Sigmoid colon (tissue), 7 donors: ENCODE results near the gene CCDC136. TPM values are rescaled to one million over a fixed set of nuclear protein-coding genes. Genes with fewer than 3 reads are reported as not detected.

ENCODE experiments used
- DNase-seq: peaks from one replicate; pipeline ENCODE4 v3.0.0-alpha.2; 2019
- H3K27ac ChIP-seq, 4 donors: fragments of 200-600 bp; sonication (generic); one replicate each; pipeline ENCODE4 v1.5.1; 2016 to 2019; ENCODE audit warnings: mild to moderate bottlenecking in 1 of 4
- H3K27me3 ChIP-seq, 3 donors: fragments of 200-600 bp; sonication (generic); one replicate each; pipeline ENCODE4 v1.5.1; 2019; ENCODE audit warnings: mild to moderate bottlenecking in 1 of 3
- H3K36me3 ChIP-seq, 4 donors: fragments of 200-600 bp; sonication (generic); one replicate each; pipeline ENCODE4 v1.5.1; 2016 to 2019
- H3K4me1 ChIP-seq, 4 donors: fragments of 200-600 bp; sonication (generic); one replicate each; pipeline ENCODE4 v1.5.1; 2017 to 2019
- H3K4me3 ChIP-seq, 4 donors: fragments of 200-600 bp; sonication (generic); one replicate each; pipeline ENCODE4 v1.5.1; 2017 to 2019; ENCODE audit warnings: mild to moderate bottlenecking in 2 of 4, moderate library complexity in 1 of 4
- H3K9me3 ChIP-seq, 4 donors: fragments of 200-600 bp in 3 of 4; sonication (generic) in 3 of 4; one replicate each; pipeline versions ENCODE4 v1.5.1 to v1.6.1; 2013 to 2019
- EP300 ChIP-seq, 4 donors: sonication (generic); formaldehyde crosslinking; IDR thresholded peaks; one replicate each; pipeline ENCODE4 v1.6.1; 2017; ENCODE audit warnings: antibody characterized with exemption in 4 of 4
- POLR2A ChIP-seq, 2 donors: fragments of 450-650 bp; IDR thresholded peaks; one replicate each; pipeline ENCODE4 v1.6.1; 2016; ENCODE audit warnings: antibody characterized with exemption in 2 of 2, mild to moderate bottlenecking in 2 of 2, moderate library complexity in 2 of 2
- POLR2AphosphoS5 ChIP-seq, 4 donors: sonication (generic); formaldehyde crosslinking; IDR thresholded peaks; one replicate each; pipeline ENCODE4 v1.6.1; 2017; ENCODE audit warnings: antibody characterized with exemption in 4 of 4
- WGBS, 2 donors: extraction: QIAGEN DNeasy Blood & Tissue Kit; methylation state at CpG; one replicate each; pipeline ENCODE4 v1.1.7; 2013; 5-methylcytosine and 5-hydroxymethylcytosine counted together
- intact Hi-C: fragments of 100-400 bp; cut with DNase I; formaldehyde crosslinking; loops from one replicate; pipeline ENCODE4 v1.15.1; 2023
- polyA plus RNA-seq, 3 donors: library from polyadenylated mRNA; stranded (reverse); fragments of 200-250 nt; gene quantifications; one replicate each; pipeline ENCODE4 v1.2.3, GENCODE V29; 2013
- small RNA-seq, 3 donors: library from RNA; depleted of rRNA; stranded (forward); fragments of <200 nt; gene quantifications; one replicate each; pipeline ENCODE3, GENCODE V24; 2016
- total RNA-seq, 4 donors: library from RNA; depleted of rRNA; stranded (reverse); fragments of >200 nt; gene quantifications; one replicate each; pipeline ENCODE4 v1.1.0, GENCODE V29; 2016
- TF ChIP-seq, protein P1 (sequence below), 4 experiments: fragments of 450-650 bp in 3 of 4; fragments of 200-600 bp in 1 of 4; IDR thresholded peaks; one replicate each; pipeline ENCODE4 v1.5.1; 2016 to 2019; ENCODE audit warnings: antibody characterized with exemption in 4 of 4, mild to moderate bottlenecking in 3 of 4, moderate library complexity in 2 of 4
- donor health status: healthy with polysubstance abuse.
- donor health status: Bipolar disorder and iron deficiency.
- donor health status: healthy.

The CCDC136 gene
- total and polyA plus RNA-seq, 7 donors, result 2.4 to 53.7 (median 21.7) TPM; not detected in 1

DNA sequence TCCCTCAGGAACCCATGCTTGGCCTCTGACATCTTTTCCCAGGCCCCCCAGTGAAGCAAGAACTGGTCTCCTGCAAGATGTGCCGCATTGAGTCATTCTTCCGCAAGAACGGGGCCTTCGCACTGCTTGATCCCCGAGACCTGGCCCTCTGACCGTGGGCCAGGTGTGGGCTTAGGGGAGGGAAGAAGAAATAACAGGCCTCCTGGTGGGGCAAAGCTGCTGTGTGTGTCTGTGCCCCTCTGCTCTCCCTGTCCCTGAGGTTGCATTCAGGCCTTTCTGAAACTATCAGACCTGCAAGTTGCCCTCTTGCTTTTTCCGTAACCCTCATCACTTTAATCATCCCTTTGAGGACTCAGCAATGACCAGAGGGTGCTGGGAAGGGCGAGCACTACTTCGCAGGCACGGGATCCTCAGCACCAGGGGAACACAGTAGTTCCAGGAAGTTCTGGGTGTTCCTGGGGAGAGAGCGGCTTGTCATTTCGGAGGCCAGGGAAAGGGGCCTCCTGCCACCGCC lies 76.9 kb downstream of the CCDC136 start:
- H3K36me3 ChIP-seq, result peaks cover 6 to 19% (median 10%) of the 10 kb centered on the region in 4 donors
- no peak for DNase-seq
- peak overlapping the region; percentile 33 to 59 (median 58) for H3K4me3 ChIP-seq
- H3K27ac ChIP-seq, result peak overlapping the region in 1 of 4 donors; percentile 49
- WGBS, 2 donors, result 14 to 43% methylated on average over 13 of the region's 13 CpGs
- peaks cover 0 to 29% (median 28%) of the 10 kb centered on the region in 4 donors for H3K4me1 ChIP-seq
- intact Hi-C loops, result loop anchor here (5.0 kb wide), 1 partner anchor 131 kb away; the partner anchor contains the start of gene CALU
- no peak for TF ChIP-seq POLR2A (IDR thresholded peaks at IDR 0.05)
- TF ChIP-seq POLR2AphosphoS5 (IDR thresholded peaks at IDR 0.05), result no peak
- no peak for TF ChIP-seq EP300 (IDR thresholded peaks at IDR 0.05)
- TF ChIP-seq, protein P1, sequence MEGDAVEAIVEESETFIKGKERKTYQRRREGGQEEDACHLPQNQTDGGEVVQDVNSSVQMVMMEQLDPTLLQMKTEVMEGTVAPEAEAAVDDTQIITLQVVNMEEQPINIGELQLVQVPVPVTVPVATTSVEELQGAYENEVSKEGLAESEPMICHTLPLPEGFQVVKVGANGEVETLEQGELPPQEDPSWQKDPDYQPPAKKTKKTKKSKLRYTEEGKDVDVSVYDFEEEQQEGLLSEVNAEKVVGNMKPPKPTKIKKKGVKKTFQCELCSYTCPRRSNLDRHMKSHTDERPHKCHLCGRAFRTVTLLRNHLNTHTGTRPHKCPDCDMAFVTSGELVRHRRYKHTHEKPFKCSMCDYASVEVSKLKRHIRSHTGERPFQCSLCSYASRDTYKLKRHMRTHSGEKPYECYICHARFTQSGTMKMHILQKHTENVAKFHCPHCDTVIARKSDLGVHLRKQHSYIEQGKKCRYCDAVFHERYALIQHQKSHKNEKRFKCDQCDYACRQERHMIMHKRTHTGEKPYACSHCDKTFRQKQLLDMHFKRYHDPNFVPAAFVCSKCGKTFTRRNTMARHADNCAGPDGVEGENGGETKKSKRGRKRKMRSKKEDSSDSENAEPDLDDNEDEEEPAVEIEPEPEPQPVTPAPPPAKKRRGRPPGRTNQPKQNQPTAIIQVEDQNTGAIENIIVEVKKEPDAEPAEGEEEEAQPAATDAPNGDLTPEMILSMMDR (IDR thresholded peaks at IDR 0.05), result no peak
- H3K9me3 ChIP-seq, result no peaks in the 10 kb centered on the region
- no peaks in the 10 kb centered on the region for H3K27me3 ChIP-seq

GRCh38 chr7:128869138-128869943 lies 77.6 kb downstream of the CCDC136 start:
- no peaks in the 10 kb centered on the region for H3K27me3 ChIP-seq
- H3K4me1 ChIP-seq, result peaks cover 0 to 22% (median 21%) of the 10 kb centered on the region in 4 donors
- H3K9me3 ChIP-seq, result no peaks in the 10 kb centered on the region
- 1% methylated on average over 86 of the region's 86 CpGs for WGBS, 2 donors
- intact Hi-C loops, result loop anchor here (5.0 kb wide), 1 partner anchor 132 kb away; the partner anchor contains the start of gene CALU
- TF ChIP-seq, protein P1 (IDR thresholded peaks at IDR 0.05), result peak in 2 of 4 experiments; percentile 14 to 17
- no peak for TF ChIP-seq POLR2A (IDR thresholded peaks at IDR 0.05)
- DNase-seq, result peak; percentile 84
- H3K36me3 ChIP-seq, result peaks cover 6 to 19% (median 10%) of the 10 kb centered on the region in 4 donors
- H3K4me3 ChIP-seq, result peak overlapping the region; percentile 33 to 59 (median 58)
- peak overlapping the region in 2 of 4 donors; percentile 39 to 49 for H3K27ac ChIP-seq

DNA sequence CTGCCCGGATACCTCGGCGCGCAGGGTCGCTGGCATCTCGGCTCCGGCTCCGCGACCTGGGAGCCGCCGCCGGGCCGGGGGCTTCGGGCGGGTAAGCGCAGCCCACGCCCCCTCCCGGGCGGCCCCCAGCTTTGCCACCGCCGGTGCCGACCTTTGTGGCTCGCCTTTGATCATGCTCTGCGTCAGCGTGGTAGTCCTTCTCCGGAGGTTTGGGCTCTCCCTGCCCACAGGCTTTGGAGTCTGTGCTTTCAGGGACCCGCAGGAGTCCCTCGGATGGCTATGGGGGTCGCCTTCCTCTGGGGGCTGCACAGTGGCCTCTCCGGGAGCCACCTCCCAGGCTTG lies 78.1 kb downstream of the CCDC136 start:
- H3K36me3 ChIP-seq, result peaks cover 5 to 15% (median 8%) of the 10 kb centered on the region in 4 donors
- intact Hi-C loops, result loop anchor here (5.0 kb wide), 1 partner anchor 133 kb away; the partner anchor contains the start of gene CALU
- TF ChIP-seq POLR2AphosphoS5 (IDR thresholded peaks at IDR 0.05), result no peak
- no peak for TF ChIP-seq EP300 (IDR thresholded peaks at IDR 0.05)
- TF ChIP-seq POLR2A (IDR thresholded peaks at IDR 0.05), result no peak
- TF ChIP-seq, protein P1 (IDR thresholded peaks at IDR 0.05), result no peak
- no peaks in the 10 kb centered on the region for H3K9me3 ChIP-seq
- 3 to 5% methylated on average over 30 of the region's 30 CpGs for WGBS, 2 donors
- peak overlapping the region in 2 of 4 donors; percentile 39 to 49 for H3K27ac ChIP-seq
- H3K4me1 ChIP-seq, result peaks cover 0 to 22% (median 20%) of the 10 kb centered on the region in 4 donors
- H3K4me3 ChIP-seq, result peak overlapping the region; percentile 33 to 59 (median 58)
- DNase-seq, result no peak
- H3K27me3 ChIP-seq, result no peaks in the 10 kb centered on the region

GRCh38 chr7:128871050-128871449 lies 79.3 kb downstream of the CCDC136 start:
- intact Hi-C loops, result no loop called here

More at GRCh38 chr7:128871050-128871449, 79.3 kb downstream of the CCDC136 start:
- no peak for DNase-seq
- no peaks in the 10 kb centered on the region for H3K9me3 ChIP-seq
- no peak overlapping the region for H3K4me3 ChIP-seq
- no peak overlapping the region for H3K27ac ChIP-seq
- H3K27me3 ChIP-seq, result no peaks in the 10 kb centered on the region
- TF ChIP-seq POLR2A (IDR thresholded peaks at IDR 0.05), result no peak
- TF ChIP-seq POLR2AphosphoS5 (IDR thresholded peaks at IDR 0.05), result no peak
- TF ChIP-seq, protein P1 (IDR thresholded peaks at IDR 0.05), result no peak
- TF ChIP-seq EP300 (IDR thresholded peaks at IDR 0.05), result no peak
- peaks cover 0 to 4% (median under 1%) of the 10 kb centered on the region in 4 donors for H3K36me3 ChIP-seq
- 91 to 96% methylated on average over 5 of the region's 5 CpGs for WGBS, 2 donors
- peaks cover 0 to 22% (median 20%) of the 10 kb centered on the region in 4 donors for H3K4me1 ChIP-seq

Small RNA genes lying within 50 kb of the gene (small RNA-seq; reads per million reads assigned to genes)
- 0 reads per million in 3 donors for gene RN7SL81P

Other genes with a start within 250 kb of the CCDC136 start
- 1 to 10 TPM in 3 of 4 donors, under 1 TPM in 1; 0.49 to 3.0 (median 2.3) TPM for gene GARIN1A, start 119.7 kb upstream of the CCDC136 start, total RNA-seq
- under 1 TPM in 1 of 3 donors, not detected in 2; 0.87 TPM for gene GARIN1A, start 119.7 kb upstream of the CCDC136 start, polyA plus RNA-seq
- 100 to 1,000 TPM; 153 to 250 (median 198) TPM for gene CALU, start 52.6 kb upstream of the CCDC136 start, total RNA-seq
- 10 to 100 TPM; 14.4 to 38.7 (median 23.1) TPM for gene CALU, start 52.6 kb upstream of the CCDC136 start, polyA plus RNA-seq
- not detected for gene OPN1SW, start 16.2 kb upstream of the CCDC136 start, total RNA-seq
- gene OPN1SW, start 16.2 kb upstream of the CCDC136 start, polyA plus RNA-seq, result not detected
- 100 to 1,000 TPM in 3 of 4 donors, 10 to 100 TPM in 1; 95.3 to 489 (median 242) TPM for gene FLNC, start 38.4 kb downstream of the CCDC136 start, total RNA-seq
- gene FLNC, start 38.4 kb downstream of the CCDC136 start, polyA plus RNA-seq, result 10 to 100 TPM in 1 of 3 donors, 1 to 10 TPM in 1, under 1 TPM in 1; 0.69 to 12.6 (median 5.4) TPM
- 100 to 1,000 TPM in 3 of 4 donors, 10 to 100 TPM in 1; 96.7 to 138 (median 131) TPM for gene ATP6V1F, start 70.9 kb downstream of the CCDC136 start, total RNA-seq
- 100 to 1,000 TPM; 148 to 214 (median 183) TPM for gene ATP6V1F, start 70.9 kb downstream of the CCDC136 start, polyA plus RNA-seq
- under 1 TPM in 3 of 4 donors, not detected in 1; 0.14 to 0.36 (median 0.28) TPM for gene KCP, start 118.7 kb downstream of the CCDC136 start, total RNA-seq
- gene KCP, start 118.7 kb downstream of the CCDC136 start, polyA plus RNA-seq, result under 1 TPM in 1 of 3 donors, not detected in 2; 0.42 TPM
- gene IRF5, start 146.0 kb downstream of the CCDC136 start, total RNA-seq, result 10 to 100 TPM in 1 of 4 donors, 1 to 10 TPM in 3; 6.0 to 15.3 (median 8.1) TPM
- 10 to 100 TPM in 1 of 3 donors, 1 to 10 TPM in 2; 4.6 to 11.3 (median 4.8) TPM for gene IRF5, start 146.0 kb downstream of the CCDC136 start, polyA plus RNA-seq